Ishikawa (cell line): Measurements from ENCODE around the gene UQCC5.

ENCODE experiments used
- CEBPB ChIP-seq: IDR thresholded peaks from 2 replicates; pipeline ENCODE4 v1.6.1; 2012
- CREB1 ChIP-seq: IDR thresholded peaks from 2 replicates; pipeline ENCODE4 v1.6.1; 2012; ENCODE audit warnings: low read depth
- EGR1 ChIP-seq: IDR thresholded peaks from 2 replicates; pipeline ENCODE4 v1.6.1; 2012
- EP300 ChIP-seq: IDR thresholded peaks from 2 replicates; pipeline ENCODE4 v1.6.1; 2012; ENCODE audit warnings: borderline replicate concordance
- FOXM1 ChIP-seq: IDR thresholded peaks from 2 replicates; pipeline ENCODE4 v1.6.1; 2012; ENCODE audit warnings: low read depth, borderline replicate concordance
- NFIC ChIP-seq: IDR thresholded peaks from 2 replicates; pipeline ENCODE4 v1.6.1; 2012
- RAD21 ChIP-seq: IDR thresholded peaks from 2 replicates; pipeline ENCODE4 v1.6.1; 2012; ENCODE audit warnings: low read depth
- TAF1 ChIP-seq: IDR thresholded peaks from 2 replicates; pipeline ENCODE4 v1.6.1; 2012; ENCODE audit warnings: low read depth, mild to moderate bottlenecking
- TCF12 ChIP-seq: IDR thresholded peaks from 2 replicates; pipeline ENCODE4 v1.6.1; 2012; ENCODE audit warnings: low read depth
- TEAD4 ChIP-seq: IDR thresholded peaks from 2 replicates; pipeline ENCODE4 v1.6.1; 2012
- YY1 ChIP-seq: IDR thresholded peaks from 2 replicates; pipeline ENCODE4 v1.6.1; 2012; ENCODE audit warnings: low read depth
- ZBTB7A ChIP-seq: IDR thresholded peaks from 2 replicates; pipeline ENCODE4 v1.6.1; 2012; ENCODE audit warnings: low read depth
- TF ChIP-seq, protein P1 (sequence below): IDR thresholded peaks from 2 replicates; pipeline ENCODE4 v1.6.1; 2012; ENCODE audit warnings: low read depth, mild to moderate bottlenecking
- TF ChIP-seq, protein P2 (sequence below): IDR thresholded peaks from 2 replicates; pipeline ENCODE4 v1.6.1; 2012
- TF ChIP-seq, protein P3 (sequence below): IDR thresholded peaks from 2 replicates; pipeline ENCODE4 v1.6.1; 2012

Gene UQCC5

DNA sequence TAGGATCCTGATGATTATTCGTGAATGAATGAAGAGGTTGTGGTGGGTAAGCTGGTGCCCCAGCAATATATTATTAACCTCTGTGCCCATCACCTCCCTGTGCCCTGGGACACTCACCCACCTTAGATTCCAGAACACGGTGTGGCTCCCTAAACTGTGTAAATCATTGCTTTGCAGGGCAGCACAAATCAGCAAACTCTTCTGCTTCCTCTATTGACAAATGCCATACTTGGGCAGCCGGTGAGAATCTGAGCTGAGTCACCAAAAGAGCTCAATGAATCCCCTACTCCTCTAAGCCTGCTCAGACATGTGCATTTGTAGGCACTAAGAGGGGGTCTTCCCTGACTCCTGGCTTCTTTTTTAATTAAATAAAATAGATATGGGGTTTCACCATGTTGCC is 15.7 kb downstream of the UQCC5 start:
- TF ChIP-seq, protein P1, sequence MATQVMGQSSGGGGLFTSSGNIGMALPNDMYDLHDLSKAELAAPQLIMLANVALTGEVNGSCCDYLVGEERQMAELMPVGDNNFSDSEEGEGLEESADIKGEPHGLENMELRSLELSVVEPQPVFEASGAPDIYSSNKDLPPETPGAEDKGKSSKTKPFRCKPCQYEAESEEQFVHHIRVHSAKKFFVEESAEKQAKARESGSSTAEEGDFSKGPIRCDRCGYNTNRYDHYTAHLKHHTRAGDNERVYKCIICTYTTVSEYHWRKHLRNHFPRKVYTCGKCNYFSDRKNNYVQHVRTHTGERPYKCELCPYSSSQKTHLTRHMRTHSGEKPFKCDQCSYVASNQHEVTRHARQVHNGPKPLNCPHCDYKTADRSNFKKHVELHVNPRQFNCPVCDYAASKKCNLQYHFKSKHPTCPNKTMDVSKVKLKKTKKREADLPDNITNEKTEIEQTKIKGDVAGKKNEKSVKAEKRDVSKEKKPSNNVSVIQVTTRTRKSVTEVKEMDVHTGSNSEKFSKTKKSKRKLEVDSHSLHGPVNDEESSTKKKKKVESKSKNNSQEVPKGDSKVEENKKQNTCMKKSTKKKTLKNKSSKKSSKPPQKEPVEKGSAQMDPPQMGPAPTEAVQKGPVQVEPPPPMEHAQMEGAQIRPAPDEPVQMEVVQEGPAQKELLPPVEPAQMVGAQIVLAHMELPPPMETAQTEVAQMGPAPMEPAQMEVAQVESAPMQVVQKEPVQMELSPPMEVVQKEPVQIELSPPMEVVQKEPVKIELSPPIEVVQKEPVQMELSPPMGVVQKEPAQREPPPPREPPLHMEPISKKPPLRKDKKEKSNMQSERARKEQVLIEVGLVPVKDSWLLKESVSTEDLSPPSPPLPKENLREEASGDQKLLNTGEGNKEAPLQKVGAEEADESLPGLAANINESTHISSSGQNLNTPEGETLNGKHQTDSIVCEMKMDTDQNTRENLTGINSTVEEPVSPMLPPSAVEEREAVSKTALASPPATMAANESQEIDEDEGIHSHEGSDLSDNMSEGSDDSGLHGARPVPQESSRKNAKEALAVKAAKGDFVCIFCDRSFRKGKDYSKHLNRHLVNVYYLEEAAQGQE: no peak
- no peak for TF ChIP-seq EP300
- TF ChIP-seq, protein P2, sequence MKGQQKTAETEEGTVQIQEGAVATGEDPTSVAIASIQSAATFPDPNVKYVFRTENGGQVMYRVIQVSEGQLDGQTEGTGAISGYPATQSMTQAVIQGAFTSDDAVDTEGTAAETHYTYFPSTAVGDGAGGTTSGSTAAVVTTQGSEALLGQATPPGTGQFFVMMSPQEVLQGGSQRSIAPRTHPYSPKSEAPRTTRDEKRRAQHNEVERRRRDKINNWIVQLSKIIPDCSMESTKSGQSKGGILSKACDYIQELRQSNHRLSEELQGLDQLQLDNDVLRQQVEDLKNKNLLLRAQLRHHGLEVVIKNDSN: no peak
- no peak for TF ChIP-seq CREB1

DNA sequence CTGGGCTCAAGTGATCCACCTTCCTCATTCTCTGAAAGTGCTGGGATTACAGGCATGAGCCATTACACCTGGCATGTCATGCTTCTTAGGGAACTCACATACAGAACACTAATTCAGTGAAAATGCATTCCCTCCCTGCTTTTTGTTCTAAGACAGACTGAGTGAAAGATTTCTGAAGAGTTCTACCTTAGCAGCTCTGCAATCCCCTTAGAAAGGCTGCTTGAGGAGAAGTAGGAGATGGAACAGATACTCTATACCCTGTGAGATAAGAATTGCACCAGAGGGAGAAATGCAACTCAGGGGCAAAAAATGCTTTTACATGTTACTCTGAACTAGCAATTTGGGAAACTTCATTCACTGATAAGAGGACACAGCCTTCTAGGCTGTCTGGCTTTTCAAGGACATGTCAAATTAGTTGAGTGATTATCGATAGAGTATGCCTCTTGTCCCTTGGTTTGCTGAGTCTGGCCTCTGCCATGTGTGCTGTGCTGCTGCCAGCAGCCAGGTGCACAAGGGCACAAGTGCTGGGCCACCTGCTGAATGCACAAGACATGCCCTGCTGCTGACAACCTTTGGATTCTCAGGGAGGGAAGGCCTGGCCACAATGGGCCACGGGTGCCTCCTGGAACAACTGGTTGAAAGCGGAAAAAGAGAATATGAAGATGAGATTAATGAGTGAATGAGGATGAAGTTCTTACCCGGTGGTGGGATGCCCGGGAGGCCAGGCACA is 17.8 kb downstream of the UQCC5 start:
- TF ChIP-seq, protein P3, sequence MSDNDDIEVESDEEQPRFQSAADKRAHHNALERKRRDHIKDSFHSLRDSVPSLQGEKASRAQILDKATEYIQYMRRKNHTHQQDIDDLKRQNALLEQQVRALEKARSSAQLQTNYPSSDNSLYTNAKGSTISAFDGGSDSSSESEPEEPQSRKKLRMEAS: no peak
- TF ChIP-seq FOXM1 (no peak), NFIC (no peak), EGR1 (no peak), CEBPB (no peak), TEAD4 (no peak), CREB1 (no peak), ZBTB7A (no peak), EP300 (no peak), RAD21 (no peak), TAF1 (no peak), TCF12 (no peak)
- TF ChIP-seq, protein P1: no peak
- TF ChIP-seq, protein P2: no peak

DNA sequence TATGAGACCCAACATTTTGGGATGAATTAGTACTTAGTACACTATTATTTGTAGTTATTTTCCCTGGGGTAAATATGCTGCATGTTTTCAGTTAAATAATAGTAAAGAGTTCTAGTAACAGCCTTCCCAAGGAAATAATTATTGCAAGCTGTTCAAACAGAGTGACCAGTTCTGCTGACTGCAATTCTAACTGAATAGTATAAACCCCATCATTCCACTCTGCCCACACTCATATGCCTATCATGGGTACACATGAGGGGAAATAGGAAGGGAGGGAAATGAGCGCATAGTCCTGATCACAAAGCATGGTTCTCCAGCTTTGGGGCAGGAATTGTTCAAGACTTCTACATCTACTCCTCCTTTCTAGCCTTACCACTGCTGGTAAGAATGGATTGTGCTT is 18.7 kb downstream of the UQCC5 start:
- TF ChIP-seq CREB1 (no peak), NFIC (no peak), ZBTB7A (no peak), TAF1 (no peak), YY1 (no peak), EP300 (no peak), RAD21 (no peak), TCF12 (no peak), EGR1 (no peak), FOXM1 (no peak), CEBPB (no peak), TEAD4 (no peak)
- TF ChIP-seq, protein P3: no peak
- TF ChIP-seq, protein P1: no peak
- TF ChIP-seq, protein P2: no peak
